Activated CD4-positive, alpha-beta T cell treated with anti-CD3 and anti-CD28 coated beads, Interleukin-2, amount 50 U/mL, for 16 hours (primary cell): ENCODE data around the gene GP1BA.
A peak's percentile ranks its signal among the peaks of the same experiment; 100 is the strongest.

Experiments
- DNase-seq: peaks from one replicate; pipeline ENCODE4 v3.0.0-alpha.2; 2020

Gene GP1BA

GRCh38 chr17:4978726-4979125 lies 46.6 kb downstream of the GP1BA start:
- no peak for DNase-seq

- DNase-seq: peak; percentile 77
These were observed 48.7 kb downstream of the GP1BA start for GRCh38 chr17:4980644-4981216.

DNA sequence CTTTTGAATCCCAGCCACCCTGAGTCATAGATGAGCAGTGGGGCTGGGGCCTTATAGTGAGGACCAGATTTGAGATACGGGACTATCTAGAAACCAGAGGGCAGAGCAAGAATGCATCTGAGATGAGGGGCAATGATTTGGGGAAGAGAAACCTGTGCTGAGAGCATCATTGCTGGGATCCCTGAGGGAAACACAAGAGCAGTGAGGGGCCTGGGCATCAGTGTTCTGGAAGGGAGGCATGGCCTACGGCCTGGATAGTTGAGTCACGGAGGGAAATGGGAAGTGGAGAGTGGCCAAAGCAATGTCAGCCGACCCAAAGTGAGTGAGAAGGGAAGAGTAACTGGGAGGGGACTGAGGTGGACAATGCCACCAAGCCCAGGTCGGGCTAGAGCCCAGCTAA lies 50.2 kb downstream of the GP1BA start:
- DNase-seq: no peak
